ENCODE data around the gene CLEC11A. TPM values are rescaled to one million over a fixed set of nuclear protein-coding genes. Genes with fewer than 3 reads are reported as not detected.

CLEC11A gene
- total RNA-seq, 6 experiments from 2014 or later, result 1.7 to 9.9 (median 5.0) TPM

DNA sequence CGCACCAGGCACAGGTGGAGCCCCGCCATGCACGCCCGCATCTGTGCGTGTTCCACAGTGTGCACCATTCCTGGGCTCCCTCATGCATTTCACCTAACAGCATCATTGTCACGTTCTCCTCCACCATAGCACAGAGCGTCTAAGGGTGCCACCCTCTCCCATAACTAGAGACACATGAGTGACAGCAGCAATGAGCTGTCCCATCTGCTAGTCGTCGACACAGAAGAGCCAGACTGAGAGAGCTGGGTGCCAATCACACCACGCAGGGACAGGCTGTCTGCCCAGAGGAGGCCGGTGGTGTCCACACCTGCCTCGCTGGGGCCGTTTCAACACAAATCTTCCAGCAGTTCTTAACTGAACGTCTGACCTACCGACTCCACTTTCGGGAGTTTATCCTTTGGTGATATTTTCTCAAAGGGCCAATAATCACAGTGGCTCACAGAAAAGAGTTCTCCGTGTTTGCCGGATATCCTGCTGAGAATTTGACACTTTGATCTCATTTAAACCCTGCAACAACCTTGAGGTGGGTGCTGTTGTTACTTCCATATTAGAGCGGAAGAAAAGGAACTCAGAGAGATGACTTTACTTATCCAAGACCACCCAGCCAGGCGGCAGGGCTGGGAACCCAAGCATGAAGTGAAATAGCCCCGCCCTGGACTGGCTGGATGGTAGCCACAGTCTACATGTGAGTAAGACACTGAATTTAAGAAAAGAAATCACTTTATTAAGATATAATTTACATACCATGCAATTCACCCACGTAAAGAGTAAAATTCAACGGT, 16.2 kb downstream of the CLEC11A start:
- H3K27me3 ChIP-seq, result no peaks in the 10 kb centered on the region
- 62% methylated on average over 20 of the region's 23 CpGs for WGBS (ENCODE audit: insufficient coverage, low coverage, low lambda C conversion rate, missing lambda C conversion rate)

DNA sequence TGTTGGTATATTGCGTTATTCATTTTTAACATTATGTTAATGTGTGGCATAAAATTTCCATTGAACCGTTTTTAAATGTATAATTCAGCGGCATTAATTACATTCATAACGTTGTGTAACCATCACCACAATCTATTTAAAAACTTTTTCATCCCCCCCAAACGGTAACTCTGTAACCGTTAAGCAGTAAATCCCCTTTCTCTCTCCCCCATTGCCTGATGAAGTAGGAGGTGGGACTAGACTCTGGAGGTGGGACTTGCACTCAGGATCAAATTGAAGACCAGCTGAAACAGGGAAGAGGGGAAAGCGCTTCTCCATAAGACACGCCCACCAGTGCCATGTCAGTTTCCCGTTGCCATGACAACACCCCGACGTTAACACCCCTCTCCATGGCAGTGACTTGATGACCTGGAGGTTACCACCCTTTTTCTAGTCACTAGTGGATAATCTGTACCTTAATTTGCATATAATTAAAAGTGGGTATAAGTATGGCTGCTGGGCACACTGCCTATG, 16.8 kb downstream of the CLEC11A start:
- Histone ChIP-seq H3K27me3 (no peaks in the 10 kb centered on the region), H3K27ac (no peak overlapping the region), H3K4me3 (no peak overlapping the region), H3K9me3 (no peaks in the 10 kb centered on the region), H3K4me1 (no peaks in the 10 kb centered on the region), H3K36me3 (no peaks in the 10 kb centered on the region)
- 38% methylated on average over 11 of the region's 11 CpGs for WGBS (ENCODE audit: insufficient coverage, low coverage, low lambda C conversion rate, missing lambda C conversion rate)
- intact Hi-C loops (cut with DNase I), result no loop called here
- DNase-seq, result no peak
- ATAC-seq, result no peak
- TF ChIP-seq, protein P1, sequence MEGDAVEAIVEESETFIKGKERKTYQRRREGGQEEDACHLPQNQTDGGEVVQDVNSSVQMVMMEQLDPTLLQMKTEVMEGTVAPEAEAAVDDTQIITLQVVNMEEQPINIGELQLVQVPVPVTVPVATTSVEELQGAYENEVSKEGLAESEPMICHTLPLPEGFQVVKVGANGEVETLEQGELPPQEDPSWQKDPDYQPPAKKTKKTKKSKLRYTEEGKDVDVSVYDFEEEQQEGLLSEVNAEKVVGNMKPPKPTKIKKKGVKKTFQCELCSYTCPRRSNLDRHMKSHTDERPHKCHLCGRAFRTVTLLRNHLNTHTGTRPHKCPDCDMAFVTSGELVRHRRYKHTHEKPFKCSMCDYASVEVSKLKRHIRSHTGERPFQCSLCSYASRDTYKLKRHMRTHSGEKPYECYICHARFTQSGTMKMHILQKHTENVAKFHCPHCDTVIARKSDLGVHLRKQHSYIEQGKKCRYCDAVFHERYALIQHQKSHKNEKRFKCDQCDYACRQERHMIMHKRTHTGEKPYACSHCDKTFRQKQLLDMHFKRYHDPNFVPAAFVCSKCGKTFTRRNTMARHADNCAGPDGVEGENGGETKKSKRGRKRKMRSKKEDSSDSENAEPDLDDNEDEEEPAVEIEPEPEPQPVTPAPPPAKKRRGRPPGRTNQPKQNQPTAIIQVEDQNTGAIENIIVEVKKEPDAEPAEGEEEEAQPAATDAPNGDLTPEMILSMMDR (IDR thresholded peaks at IDR 0.05), result no peak
- no peak for TF ChIP-seq POLR2A (IDR thresholded peaks at IDR 0.05)

More for the DNA sequence above, 16.2 kb downstream of the CLEC11A start:
- no peak overlapping the region for H3K4me3 ChIP-seq
- intact Hi-C loops (cut with DNase I), result no loop called here
- no peak for ATAC-seq
- DNase-seq, result no peak
- H3K36me3 ChIP-seq, result no peaks in the 10 kb centered on the region
- H3K9me3 ChIP-seq, result no peaks in the 10 kb centered on the region
- TF ChIP-seq POLR2A (IDR thresholded peaks at IDR 0.05), result no peak
- TF ChIP-seq, protein P1 (IDR thresholded peaks at IDR 0.05), result no peak
- no peak overlapping the region for H3K27ac ChIP-seq
- no peaks in the 10 kb centered on the region for H3K4me1 ChIP-seq

DNA sequence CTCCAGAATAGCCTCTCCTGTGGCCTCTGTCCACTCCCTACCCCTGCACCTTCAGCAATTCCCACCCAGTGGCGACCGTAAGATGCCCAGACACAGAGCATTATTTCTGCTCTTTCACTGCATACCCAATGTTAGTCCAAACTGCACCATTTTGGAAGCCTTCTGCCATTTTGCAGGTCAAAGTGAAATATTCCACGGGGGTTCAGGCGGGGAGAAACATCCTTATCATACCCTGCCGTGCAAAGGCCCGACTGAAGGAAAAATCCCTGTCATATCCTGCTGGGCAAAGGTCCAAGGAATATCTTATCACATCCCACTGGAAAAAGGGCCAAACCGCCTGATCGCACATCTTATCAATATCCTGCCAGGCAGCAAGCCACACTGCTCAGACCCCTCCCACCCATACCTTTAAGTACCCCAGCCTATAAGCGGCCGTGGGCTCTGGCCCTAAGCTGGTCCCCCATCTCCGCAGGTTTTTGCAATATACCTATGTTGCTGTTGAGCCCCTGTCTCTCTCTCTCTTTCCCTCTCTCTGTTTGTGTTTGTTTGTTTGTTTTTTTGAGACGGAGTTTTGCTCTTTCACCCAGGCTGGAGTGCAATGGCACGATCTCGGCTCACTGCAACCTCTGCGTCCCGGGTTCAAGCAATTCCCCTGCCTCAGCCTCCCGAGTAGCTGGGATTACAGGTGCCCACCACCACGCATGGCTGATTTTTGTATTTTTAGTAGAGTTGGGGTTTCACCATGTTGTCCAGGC, 18.2 kb downstream of the CLEC11A start:
- TF ChIP-seq, protein P1 (IDR thresholded peaks at IDR 0.05), result no peak
- TF ChIP-seq POLR2A (IDR thresholded peaks at IDR 0.05), result no peak
- Histone ChIP-seq H3K36me3 (no peaks in the 10 kb centered on the region), H3K9me3 (no peaks in the 10 kb centered on the region), H3K27ac (no peak overlapping the region), H3K27me3 (no peaks in the 10 kb centered on the region), H3K4me3 (no peak overlapping the region), H3K4me1 (no peaks in the 10 kb centered on the region)
- DNase-seq (no peak), ATAC-seq (peak in 1 of 4 donors; percentile 21)
- intact Hi-C loops (cut with DNase I), result no loop called here
- WGBS (ENCODE audit: insufficient coverage, low coverage, low lambda C conversion rate, missing lambda C conversion rate), result 43% methylated on average over 16 of the region's 18 CpGs

DNA sequence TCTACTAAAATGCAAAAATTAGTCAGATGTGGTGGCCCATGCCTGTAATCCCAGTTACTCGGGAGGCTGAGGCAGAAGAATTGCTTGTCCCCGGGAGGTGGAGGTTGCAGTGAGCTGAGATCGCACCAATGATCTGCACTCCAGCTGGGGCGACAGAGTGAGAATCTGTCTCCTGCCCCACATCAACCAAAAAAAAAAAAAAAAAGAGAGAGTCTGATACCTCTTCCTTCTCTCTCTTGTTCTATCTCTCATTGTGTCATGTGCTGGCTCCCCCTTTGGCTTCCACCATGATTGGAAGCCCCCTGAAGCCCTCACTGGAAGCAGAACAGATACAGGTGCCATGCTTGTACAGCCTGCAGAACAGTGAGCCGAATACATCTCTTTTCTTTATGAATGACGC, 20.4 kb downstream of the CLEC11A start:
- Histone ChIP-seq H3K27me3 (no peaks in the 10 kb centered on the region), H3K36me3 (no peaks in the 10 kb centered on the region), H3K4me3 (no peak overlapping the region), H3K4me1 (no peaks in the 10 kb centered on the region), H3K9me3 (no peaks in the 10 kb centered on the region), H3K27ac (no peak overlapping the region)
- intact Hi-C loops (cut with DNase I), result no loop called here
- DNase-seq (no peak), ATAC-seq (no peak)
- TF ChIP-seq, protein P1 (IDR thresholded peaks at IDR 0.05), result no peak
- no peak for TF ChIP-seq POLR2A (IDR thresholded peaks at IDR 0.05)
- WGBS (ENCODE audit: insufficient coverage, low coverage, low lambda C conversion rate, missing lambda C conversion rate), result 58% methylated on average over 4 of the region's 6 CpGs

Measured in right lobe of liver (tissue), 6 donors.